ENCODE results near the gene NPC1L1. TPM values are rescaled to one million over a fixed set of nuclear protein-coding genes. Genes with fewer than 3 reads are reported as not detected.
A peak's percentile ranks its signal among the peaks of the same experiment; 100 is the strongest.
"Not testable (repeated sequence)": the region's sequence is repeated elsewhere in the genome, so short reads cannot be mapped to it uniquely, and the experiment has no call there.

Gene NPC1L1
- total RNA-seq, 1 experiment from 2014 or later: not detected

GRCh38 chr7:44511863-44512468 lies 29.2 kb downstream of the NPC1L1 start:
- no peaks in the 10 kb centered on the region for H3K27me3 ChIP-seq (ENCODE audit: control insufficient read depth, insufficient read depth, low read length)
- H3K36me3 ChIP-seq (replicated peaks; ENCODE audit: control insufficient read depth, insufficient read depth, low read length): no peaks in the 10 kb centered on the region
- DNase-seq: no peak

DNA sequence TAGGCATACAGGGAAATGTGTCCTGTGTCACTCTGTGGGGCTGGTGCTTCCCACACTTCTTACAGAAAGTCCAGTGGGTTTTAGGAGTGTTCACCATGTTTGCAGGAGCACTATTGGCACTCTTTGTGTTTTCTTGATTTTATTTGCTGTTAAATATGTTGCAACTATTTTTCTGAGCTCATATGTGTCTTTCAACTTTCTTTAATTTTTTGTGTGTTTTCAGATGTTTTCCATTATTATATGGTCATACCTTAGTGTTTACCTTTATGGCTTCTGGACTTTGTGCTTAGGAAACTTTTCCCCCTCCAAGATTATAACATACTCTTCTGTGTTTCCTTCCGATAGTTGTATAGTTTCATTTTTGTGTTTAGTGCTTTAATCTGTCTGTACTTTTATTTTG lies 29.9 kb downstream of the NPC1L1 start:
- H3K36me3 ChIP-seq (replicated peaks; ENCODE audit: control insufficient read depth, insufficient read depth, low read length): no peaks in the 10 kb centered on the region
- DNase-seq: no peak
- H3K27me3 ChIP-seq (ENCODE audit: control insufficient read depth, insufficient read depth, low read length): no peaks in the 10 kb centered on the region
- H3K4me3 ChIP-seq (ENCODE audit: insufficient read depth, low read depth, low read length): no peak overlapping the region

More at GRCh38 chr7:44511863-44512468, 29.2 kb downstream of the NPC1L1 start:
- no peak overlapping the region for H3K4me3 ChIP-seq (ENCODE audit: insufficient read depth, low read depth, low read length)

DNA sequence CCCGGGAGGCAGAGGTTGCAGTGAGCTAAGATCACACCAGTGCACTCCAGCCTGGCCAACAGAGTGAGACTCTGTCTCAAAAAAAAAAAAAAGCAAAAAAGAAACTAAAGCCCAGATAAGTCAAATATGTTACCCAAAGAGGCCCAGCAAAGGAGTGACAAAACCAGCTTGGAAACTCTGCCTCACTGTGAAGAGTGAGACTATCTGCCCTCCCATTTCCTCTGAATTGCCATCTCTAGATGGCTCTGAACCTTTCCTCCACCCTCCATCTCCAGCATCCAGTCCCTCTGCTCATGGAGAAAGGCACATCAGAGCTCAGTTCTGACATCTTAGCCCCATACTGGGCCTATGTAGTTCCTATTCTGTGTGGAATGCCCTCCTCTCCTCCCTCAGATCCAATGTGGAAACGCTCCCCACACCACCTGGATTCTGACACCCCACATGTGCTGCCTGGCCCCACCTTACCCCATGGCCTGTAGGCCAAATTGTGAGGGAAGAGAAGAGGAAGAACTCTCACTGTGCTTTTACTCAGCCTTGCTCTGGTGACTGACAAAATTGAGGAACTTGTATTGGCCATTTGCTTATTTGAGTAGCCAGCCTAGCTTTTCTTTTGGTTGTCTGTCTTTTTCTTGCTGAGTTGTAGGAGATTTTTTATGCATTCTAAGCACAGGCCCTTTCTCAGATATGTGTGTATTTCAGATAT lies 32.7 kb downstream of the NPC1L1 start:
- Histone ChIP-seq H3K4me3 (ENCODE audit: insufficient read depth, low read depth, low read length) (no peak overlapping the region), H3K27me3 (ENCODE audit: control insufficient read depth, insufficient read depth, low read length) (no peaks in the 10 kb centered on the region), H3K36me3 (replicated peaks; ENCODE audit: control insufficient read depth, insufficient read depth, low read length) (no peaks in the 10 kb centered on the region)
- no peak for DNase-seq

- DNase-seq; H3K36me3 ChIP-seq (replicated peaks; ENCODE audit: control insufficient read depth, insufficient read depth, low read length); H3K4me3 ChIP-seq (ENCODE audit: insufficient read depth, low read depth, low read length); H3K27me3 ChIP-seq (ENCODE audit: control insufficient read depth, insufficient read depth, low read length): not testable (repeated sequence)
Observed at GRCh38 chr7:44506592-44507288, 34.4 kb downstream of the NPC1L1 start.

DNA sequence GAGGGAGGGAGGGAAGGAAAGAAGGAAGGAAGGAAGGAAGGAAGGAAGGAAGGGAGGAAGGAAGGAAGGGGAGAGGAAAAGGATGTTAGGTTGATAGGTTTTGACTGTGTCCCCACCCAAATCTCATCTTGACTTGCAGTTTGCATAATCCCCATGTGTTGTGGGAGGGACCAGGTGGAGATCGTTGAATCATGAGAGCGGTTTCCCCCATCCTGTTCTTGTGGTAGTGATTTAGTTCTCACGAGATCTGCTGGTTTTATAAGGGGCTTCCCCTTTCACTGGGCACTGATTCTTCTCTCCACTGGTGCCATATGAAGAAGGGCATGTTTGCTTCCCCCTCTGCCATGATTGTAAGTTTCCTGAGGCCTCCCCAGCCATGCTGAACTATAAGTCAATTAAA lies 35.5 kb downstream of the NPC1L1 start:
- H3K27me3 ChIP-seq (ENCODE audit: control insufficient read depth, insufficient read depth, low read length): no peaks in the 10 kb centered on the region
- no peaks in the 10 kb centered on the region for H3K36me3 ChIP-seq (replicated peaks; ENCODE audit: control insufficient read depth, insufficient read depth, low read length)
- H3K4me3 ChIP-seq (ENCODE audit: insufficient read depth, low read depth, low read length): no peak overlapping the region
- DNase-seq: no peak

GRCh38 chr7:44498230-44498954 lies 42.7 kb downstream of the NPC1L1 start:
- no peaks in the 10 kb centered on the region for H3K27me3 ChIP-seq (ENCODE audit: control insufficient read depth, insufficient read depth, low read length)
- H3K4me3 ChIP-seq (ENCODE audit: insufficient read depth, low read depth, low read length): no peak overlapping the region
- DNase-seq: no peak
- no peaks in the 10 kb centered on the region for H3K36me3 ChIP-seq (replicated peaks; ENCODE audit: control insufficient read depth, insufficient read depth, low read length)

DNA sequence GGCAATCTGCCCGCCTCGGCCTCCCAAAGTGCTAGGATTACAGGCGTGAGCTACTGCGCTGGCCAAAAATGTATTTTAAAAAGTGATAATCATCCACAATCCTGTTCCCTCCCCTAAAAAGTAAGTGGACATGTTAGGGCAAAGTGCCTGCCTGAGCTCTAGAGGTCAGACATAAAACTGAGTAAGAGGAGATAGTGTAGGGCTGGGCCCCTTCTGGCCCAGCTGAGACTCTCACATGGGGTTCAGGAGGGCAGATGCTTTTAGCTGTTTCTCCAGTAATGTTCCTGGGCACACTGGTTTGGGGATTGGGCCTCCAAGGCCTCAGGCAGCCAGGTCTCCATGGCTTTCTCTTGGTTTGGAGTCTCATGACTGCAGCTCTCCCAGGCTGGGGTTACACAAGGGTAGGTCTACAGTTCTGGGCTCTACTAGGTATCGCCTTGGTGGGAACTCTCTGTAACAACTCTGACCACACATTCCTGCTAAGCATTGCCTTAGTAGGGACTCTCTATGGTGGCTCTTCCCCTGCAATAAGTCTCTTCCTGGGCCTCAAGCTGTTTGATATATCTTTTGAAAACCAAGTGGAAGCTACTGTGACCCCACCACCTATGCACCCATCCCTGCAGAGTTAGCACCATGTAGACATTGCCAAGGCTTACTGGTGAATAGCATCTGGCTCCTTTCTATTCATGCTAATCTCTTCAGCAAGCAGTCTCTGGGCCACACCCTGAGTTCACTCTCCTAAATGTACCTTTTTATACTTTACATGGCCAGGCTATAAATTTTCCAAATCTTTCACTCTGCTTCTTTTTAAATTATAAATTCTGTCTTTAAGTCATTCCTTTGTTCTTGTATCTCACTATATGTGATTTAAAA lies 43.7 kb downstream of the NPC1L1 start:
- H3K4me3 ChIP-seq (ENCODE audit: insufficient read depth, low read depth, low read length): no peak overlapping the region
- no peak for DNase-seq
- H3K27me3 ChIP-seq (ENCODE audit: control insufficient read depth, insufficient read depth, low read length): no peaks in the 10 kb centered on the region
- H3K36me3 ChIP-seq (replicated peaks; ENCODE audit: control insufficient read depth, insufficient read depth, low read length): no peaks in the 10 kb centered on the region

- H3K36me3 ChIP-seq (replicated peaks; ENCODE audit: control insufficient read depth, insufficient read depth, low read length): no peaks in the 10 kb centered on the region
- no peak for DNase-seq
- no peaks in the 10 kb centered on the region for H3K27me3 ChIP-seq (ENCODE audit: control insufficient read depth, insufficient read depth, low read length)
- no peak overlapping the region for H3K4me3 ChIP-seq (ENCODE audit: insufficient read depth, low read depth, low read length)
Observed at GRCh38 chr7:44496385-44496784, 44.7 kb downstream of the NPC1L1 start.

GRCh38 chr7:44494960-44495359 lies 46.2 kb downstream of the NPC1L1 start:
- no peaks in the 10 kb centered on the region for H3K27me3 ChIP-seq (ENCODE audit: control insufficient read depth, insufficient read depth, low read length)
- no peak overlapping the region for H3K4me3 ChIP-seq (ENCODE audit: insufficient read depth, low read depth, low read length)
- DNase-seq: no peak
- H3K36me3 ChIP-seq (replicated peaks; ENCODE audit: control insufficient read depth, insufficient read depth, low read length): no peaks in the 10 kb centered on the region

- no peak for DNase-seq
- H3K27me3 ChIP-seq (ENCODE audit: control insufficient read depth, insufficient read depth, low read length): no peaks in the 10 kb centered on the region
- H3K36me3 ChIP-seq (replicated peaks; ENCODE audit: control insufficient read depth, insufficient read depth, low read length): no peaks in the 10 kb centered on the region
- H3K4me3 ChIP-seq (ENCODE audit: insufficient read depth, low read depth, low read length): peak overlapping the region; percentile 96
Observed at GRCh38 chr7:44491229-44491628, 49.9 kb downstream of the NPC1L1 start.

DNA sequence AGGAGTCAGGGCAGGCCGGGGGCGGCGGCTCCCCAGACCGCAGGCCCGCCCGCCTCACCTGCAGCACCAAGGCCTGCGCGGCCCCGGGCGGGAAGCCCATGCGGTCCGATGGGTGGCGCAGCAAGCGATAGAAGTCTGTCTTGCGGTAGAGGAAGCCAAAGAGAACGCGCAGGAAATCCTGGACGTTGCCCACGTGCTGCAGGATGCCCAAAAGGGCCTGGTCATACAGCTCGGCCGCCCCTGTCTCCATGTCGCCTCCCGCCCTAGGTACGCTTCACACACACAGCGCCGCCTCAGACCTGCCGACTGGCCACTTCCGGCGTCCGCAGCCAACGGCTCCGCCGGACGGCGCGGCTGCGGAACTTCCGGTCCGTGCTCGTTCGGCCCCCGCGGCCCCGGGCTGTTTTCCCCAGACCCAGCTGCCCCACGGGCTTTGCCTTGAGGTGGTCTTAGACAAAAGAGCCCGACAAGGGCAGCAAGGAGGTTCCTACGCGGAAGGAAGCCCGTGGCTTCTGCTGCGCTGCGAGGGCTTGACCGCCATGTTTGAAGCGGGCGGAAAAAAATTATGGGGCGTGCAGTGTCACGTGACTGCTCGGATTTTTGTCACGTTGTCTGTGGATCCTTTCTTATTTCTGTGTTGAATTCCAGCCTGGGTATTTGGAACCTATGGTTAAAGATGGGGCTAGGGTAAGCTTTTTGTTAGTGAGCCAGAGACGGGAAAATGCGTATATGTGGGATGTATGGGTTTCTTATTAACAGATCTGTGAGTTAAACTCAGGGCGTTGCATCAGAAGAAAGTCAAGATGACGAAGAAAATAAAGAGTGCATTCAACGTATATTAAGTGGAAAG lies 50.6 kb downstream of the NPC1L1 start, which contains the start of gene NUDCD3:
Gene NUDCD3 (minus strand): TSS at position 308 of the 850 bp plus-strand sequence. CDS start 58 bp downstream, at position 250.
- Histone ChIP-seq H3K27me3 (ENCODE audit: control insufficient read depth, insufficient read depth, low read length) (no peaks in the 10 kb centered on the region), H3K4me3 (ENCODE audit: insufficient read depth, low read depth, low read length) (peak within 1 kb of the TSS; percentile 96), H3K36me3 (replicated peaks; ENCODE audit: control insufficient read depth, insufficient read depth, low read length) (no peaks in the 10 kb centered on the region)
- peak; percentile 90 for DNase-seq

GRCh38 chr7:44489955-44490350 lies 51.2 kb downstream of the NPC1L1 start:
- Histone ChIP-seq H3K27me3 (ENCODE audit: control insufficient read depth, insufficient read depth, low read length) (no peaks in the 10 kb centered on the region), H3K4me3 (ENCODE audit: insufficient read depth, low read depth, low read length) (peak overlapping the region; percentile 96), H3K36me3 (replicated peaks; ENCODE audit: control insufficient read depth, insufficient read depth, low read length) (peaks cover under 1% of the 10 kb centered on the region; the same call in 1 of the 2 replicates)
- DNase-seq: no peak

GRCh38 chr7:44488955-44489354 lies 52.2 kb downstream of the NPC1L1 start:
- no peaks in the 10 kb centered on the region for H3K27me3 ChIP-seq (ENCODE audit: control insufficient read depth, insufficient read depth, low read length)
- peaks cover 7% of the 10 kb centered on the region for H3K36me3 ChIP-seq (replicated peaks; ENCODE audit: control insufficient read depth, insufficient read depth, low read length)
- DNase-seq: no peak
- no peak overlapping the region for H3K4me3 ChIP-seq (ENCODE audit: insufficient read depth, low read depth, low read length)
